Panc1 (cell line): ENCODE measurements around the gene GRM4.

Experiments
- CTCF ChIP-seq: fragments of 450-650 bp; IDR thresholded peaks from 2 replicates; pipeline ENCODE4 v1.5.1; 2017; ENCODE audit warnings: mild to moderate bottlenecking
- POLR2AphosphoS5 ChIP-seq: IDR thresholded peaks from 2 replicates; pipeline ENCODE4 v1.6.1; 2012; ENCODE audit warnings: mild to moderate bottlenecking, low read depth, low read length, moderate library complexity
- SIN3A ChIP-seq: IDR thresholded peaks from 2 replicates; pipeline ENCODE4 v1.6.1; 2012; ENCODE audit warnings: low read depth, mild to moderate bottlenecking, low read length, moderate library complexity, borderline replicate concordance; ENCODE audit not compliant: insufficient read depth
- TF ChIP-seq, protein P1 (sequence below), 2 experiments: IDR thresholded peaks; 2 replicates each; pipeline ENCODE4 v1.6.1; 2011 to 2012; ENCODE audit warnings: low read depth in 2 of 2, control low read depth in 1 of 2, low read length in 1 of 2, mild to moderate bottlenecking in 1 of 2, moderate library complexity in 1 of 2; ENCODE audit not compliant: insufficient read depth in 1 of 2

DNA sequence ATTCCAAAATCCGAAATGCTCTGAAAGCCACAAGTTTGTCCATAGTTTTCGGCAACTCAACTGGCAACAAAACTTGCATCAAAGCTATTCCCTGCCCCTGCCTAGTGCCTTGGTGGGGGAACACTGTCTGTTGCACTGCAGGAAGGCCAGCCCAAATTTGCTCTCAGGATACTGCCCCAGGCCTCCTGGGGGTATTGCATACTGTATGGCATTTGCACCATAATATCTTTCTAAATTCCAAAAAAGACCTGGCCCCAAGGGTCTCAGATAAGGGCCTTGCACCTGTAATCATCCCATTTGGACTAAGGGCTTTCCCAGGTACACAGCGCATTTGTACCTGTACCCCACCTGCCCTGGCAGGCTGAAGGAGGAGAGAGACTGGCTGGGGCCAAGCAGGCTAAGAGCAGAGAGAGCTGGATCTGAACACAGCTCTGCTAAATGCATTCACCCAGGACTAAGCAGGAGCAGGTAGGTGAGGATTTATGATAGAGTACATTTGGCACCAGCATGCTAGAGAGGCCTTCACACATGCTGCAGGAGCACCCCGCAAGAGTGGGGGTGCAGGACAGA lies 4.0 kb upstream of the GRM4 start:
- TF ChIP-seq CTCF (no peak), POLR2AphosphoS5 (no peak), SIN3A (no peak)
- TF ChIP-seq, protein P1, sequence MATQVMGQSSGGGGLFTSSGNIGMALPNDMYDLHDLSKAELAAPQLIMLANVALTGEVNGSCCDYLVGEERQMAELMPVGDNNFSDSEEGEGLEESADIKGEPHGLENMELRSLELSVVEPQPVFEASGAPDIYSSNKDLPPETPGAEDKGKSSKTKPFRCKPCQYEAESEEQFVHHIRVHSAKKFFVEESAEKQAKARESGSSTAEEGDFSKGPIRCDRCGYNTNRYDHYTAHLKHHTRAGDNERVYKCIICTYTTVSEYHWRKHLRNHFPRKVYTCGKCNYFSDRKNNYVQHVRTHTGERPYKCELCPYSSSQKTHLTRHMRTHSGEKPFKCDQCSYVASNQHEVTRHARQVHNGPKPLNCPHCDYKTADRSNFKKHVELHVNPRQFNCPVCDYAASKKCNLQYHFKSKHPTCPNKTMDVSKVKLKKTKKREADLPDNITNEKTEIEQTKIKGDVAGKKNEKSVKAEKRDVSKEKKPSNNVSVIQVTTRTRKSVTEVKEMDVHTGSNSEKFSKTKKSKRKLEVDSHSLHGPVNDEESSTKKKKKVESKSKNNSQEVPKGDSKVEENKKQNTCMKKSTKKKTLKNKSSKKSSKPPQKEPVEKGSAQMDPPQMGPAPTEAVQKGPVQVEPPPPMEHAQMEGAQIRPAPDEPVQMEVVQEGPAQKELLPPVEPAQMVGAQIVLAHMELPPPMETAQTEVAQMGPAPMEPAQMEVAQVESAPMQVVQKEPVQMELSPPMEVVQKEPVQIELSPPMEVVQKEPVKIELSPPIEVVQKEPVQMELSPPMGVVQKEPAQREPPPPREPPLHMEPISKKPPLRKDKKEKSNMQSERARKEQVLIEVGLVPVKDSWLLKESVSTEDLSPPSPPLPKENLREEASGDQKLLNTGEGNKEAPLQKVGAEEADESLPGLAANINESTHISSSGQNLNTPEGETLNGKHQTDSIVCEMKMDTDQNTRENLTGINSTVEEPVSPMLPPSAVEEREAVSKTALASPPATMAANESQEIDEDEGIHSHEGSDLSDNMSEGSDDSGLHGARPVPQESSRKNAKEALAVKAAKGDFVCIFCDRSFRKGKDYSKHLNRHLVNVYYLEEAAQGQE (IDR thresholded peaks at IDR 0.05; ENCODE audit: insufficient read depth in 1 of 2, low read depth in 2 of 2, low read length in 1 of 2) = no peak
